Measurements from ENCODE around the gene KRTAP5-7.
"Not testable (repeated sequence)": the region's sequence is repeated elsewhere in the genome, so short reads cannot be mapped to it uniquely, and the experiment has no call there.

Gene KRTAP5-7

DNA sequence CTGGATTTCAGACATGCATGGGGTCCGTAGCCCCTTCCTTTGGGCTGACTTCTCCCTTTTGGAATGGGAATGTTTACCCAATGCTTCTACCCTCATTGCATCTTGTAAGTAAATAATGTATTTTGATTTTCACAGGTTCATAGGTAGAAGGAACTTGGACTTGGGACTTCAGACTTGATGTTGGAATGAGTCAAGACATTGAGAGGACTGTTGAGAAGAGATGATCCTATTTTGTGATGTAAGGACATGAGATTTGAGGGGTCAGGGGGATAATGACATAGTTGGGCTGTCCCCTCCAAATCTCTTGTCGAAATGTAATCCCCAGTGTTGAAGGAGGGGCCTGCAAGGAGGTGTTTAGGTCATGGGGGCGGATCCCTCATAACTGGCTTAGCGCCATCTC, 37.4 kb downstream of the KRTAP5-7 start:
- DNase-seq, result no peak

DNA sequence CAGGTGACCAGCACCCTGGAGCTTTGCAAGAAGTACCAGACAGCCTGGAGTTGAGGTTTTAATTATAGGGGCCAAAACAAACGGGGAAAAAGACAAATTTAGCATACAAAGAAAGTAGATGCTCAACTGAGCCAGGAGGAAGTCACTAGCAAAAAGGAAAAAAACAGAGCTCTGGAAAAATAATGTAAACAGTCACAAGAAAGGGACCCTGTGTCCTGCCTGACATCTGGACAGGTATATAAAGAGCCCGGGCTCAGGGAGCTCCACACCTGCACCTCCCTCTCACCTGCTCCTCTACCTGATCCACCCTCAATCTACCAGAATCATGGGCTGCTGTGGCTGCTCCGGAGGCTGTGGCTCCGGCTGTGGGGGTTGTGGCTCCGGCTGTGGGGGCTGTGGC, 38.2 kb downstream of the KRTAP5-7 start, which contains the start of gene KRTAP5-10:
KRTAP5-10 (plus strand) TSS at position 301 of the 400 bp plus-strand sequence; CDS start at position 326, 25 bp downstream.
- DNase-seq, result no peak

DNA sequence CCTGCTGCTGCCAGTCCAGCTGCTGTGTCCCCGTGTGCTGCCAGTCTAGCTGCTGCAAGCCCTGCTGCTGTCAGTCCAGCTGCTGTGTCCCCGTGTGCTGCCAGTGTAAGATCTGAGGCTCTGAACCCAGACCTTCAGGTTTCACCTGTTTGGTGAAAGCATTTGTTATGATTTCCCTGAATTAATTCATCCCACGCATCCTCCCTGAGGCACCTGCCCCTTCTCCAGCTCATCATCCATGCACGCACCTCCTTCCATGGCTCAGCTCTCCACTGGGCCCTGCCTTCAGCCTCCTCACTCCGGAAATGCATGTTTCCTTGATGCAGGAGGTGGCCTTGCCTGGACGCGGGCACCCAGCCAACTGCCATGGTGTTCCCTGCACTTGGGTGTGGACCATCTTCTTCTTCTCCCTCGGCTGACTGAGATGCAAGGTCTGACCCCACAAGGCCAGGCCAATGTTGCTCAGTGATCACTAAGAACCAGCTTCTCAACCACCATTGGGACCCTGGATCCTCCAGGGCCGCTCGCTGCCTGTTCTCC, 39.1 kb downstream of the KRTAP5-7 start:
- no peak for DNase-seq

DNA sequence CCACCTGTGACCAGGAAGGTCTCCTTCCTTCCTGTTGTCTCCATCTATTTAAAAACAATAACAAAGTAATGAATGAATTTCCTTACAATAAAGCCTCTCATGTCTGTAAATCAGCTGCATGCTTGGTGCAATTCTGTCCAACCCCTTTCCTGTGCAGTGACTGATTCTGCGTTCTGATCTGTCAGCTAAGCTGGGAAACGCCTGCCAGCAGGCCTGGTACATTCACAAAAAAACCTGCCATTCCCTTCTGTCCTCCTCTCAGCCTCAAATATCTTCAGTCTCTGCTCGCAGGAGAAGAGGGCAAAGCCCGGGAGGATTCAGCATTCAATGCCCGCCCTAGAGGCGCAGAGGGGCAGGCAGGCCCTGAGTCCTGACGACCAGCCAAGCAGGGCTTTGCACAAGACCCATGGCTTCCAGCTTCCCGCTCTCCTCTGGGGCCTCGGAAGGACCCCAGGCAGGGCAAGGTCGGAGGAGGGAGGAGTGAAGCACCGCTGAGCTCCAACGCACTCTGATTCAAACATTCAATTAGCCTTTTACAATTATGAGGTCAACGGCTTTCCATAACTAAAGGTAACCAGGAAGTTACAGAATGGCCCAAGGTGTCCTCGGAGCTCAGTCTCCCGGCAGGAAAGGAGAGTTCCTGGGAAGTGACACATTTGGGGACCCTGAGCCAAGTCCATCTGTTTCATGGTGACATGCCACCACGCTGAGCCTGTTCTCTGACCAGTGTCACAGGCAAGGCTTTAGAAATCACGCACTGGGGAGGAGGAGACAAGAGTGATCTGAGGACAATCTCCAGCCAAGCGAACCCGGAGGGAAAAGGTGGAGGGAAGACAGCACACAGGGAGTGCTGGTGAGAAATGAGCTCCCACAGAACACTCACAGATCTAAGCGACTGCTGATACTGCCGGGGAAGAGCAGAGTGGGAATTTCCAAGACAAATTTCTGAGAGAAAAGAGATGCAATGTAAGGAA, 39.8 kb downstream of the KRTAP5-7 start:
- DNase-seq, result not testable (repeated sequence)

DNA sequence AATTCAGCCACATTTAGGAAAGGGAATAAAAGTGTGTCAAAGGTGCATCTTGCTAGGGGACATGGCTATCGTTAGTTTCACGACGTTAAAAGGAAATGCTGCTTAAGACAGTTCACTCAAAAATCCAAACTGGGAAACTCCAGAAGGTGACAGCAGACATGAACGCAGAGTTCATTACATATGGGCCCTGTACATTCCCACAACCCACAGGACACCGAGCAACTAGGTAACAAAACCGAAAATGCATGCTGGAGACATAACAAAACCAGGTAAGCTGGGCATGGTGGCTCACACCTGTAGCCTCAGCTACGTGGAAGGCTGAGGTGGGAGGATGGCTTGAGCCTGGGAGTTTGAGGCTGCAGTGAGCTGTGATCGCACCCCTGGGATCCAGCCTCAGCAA, 40.6 kb downstream of the KRTAP5-7 start:
- DNase-seq, result not testable (repeated sequence)

DNA sequence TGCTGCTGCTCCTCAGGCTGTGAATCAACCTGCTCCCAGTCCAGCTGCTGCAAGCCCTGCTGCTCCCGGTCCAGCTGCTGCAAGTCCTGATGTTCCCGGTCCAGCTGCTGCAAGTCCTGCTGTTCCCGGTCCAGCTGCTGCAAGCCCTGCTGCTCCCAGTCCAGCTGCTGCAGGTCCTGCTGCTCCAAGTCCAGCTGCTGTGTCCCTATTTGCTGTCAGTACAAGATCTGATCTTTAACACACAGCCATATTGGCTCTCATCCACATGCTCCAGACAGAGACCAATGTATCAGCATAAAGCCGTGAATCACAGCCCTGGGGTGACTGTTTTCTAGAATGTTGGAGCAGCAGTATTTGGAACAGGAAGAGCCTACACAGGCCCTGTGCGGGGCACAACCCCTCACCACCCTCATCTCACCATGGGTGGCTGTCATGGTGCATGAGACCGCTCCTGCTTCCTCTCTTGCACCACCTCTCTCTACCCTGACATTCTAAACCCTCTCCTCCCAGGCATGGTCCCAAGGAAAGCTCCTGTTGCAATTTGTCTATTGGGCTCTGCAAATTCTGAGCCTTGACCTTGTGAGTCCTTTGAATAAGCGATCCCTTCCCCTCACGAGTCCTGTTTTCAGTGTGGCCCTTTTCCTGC, 41.8 kb downstream of the KRTAP5-7 start:
- no peak for DNase-seq

DNA sequence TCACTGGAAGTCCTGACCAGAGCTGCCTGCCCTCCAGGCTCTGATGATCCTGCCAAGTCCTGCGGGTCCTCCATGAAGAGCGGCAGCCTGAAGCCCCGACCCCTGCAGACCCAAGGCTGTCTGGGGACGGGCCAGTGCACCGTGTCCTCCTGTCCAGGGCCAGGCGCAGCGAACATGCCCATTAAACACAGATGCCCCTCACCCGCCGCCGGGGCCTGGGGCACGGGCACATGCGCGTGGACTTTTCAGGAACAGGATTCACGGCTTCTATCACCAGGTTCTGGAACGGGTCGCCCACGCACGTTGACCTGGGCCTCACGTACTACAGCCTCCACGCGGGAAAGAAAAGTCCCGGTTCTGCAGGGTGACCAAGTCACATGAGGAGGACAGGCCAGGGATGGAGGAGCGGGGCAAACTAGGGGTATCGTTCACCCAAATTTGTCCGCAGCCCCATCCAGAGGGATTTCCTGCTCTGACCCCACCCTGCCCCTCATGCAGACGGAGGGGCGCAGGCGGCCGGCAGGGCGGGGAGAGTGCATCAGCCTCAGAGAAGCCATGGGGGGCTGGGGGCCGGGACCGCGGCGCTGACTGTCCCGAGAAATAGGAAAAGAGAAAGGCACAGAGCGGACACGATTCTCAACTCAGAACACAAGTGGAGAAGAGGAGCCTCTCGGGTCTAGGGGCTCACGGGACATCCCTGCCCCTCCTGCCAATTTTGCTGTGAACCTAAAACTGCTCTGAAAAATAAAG, 44.2 kb downstream of the KRTAP5-7 start:
- DNase-seq, result not testable (repeated sequence)

DNA sequence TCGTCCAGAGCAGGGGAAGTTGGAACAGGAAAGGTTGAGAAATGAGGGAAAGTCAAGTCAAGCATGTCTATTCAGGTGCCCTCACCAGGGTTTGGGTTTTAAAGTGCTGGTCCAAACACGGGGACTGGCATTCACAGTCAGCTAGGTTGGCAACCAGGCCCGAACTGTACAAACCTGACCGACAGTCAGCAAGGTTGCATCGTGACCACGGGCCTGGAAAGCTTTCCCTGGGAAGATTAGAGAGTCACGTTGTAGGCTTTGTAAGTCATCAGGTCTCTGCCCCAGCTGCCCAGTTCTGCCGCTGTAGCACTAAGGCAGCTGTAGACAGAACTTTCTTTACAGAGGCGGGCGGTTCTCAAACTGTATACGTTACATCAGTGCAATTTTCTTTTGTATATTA, 45.7 kb downstream of the KRTAP5-7 start:
- no peak for DNase-seq

DNA sequence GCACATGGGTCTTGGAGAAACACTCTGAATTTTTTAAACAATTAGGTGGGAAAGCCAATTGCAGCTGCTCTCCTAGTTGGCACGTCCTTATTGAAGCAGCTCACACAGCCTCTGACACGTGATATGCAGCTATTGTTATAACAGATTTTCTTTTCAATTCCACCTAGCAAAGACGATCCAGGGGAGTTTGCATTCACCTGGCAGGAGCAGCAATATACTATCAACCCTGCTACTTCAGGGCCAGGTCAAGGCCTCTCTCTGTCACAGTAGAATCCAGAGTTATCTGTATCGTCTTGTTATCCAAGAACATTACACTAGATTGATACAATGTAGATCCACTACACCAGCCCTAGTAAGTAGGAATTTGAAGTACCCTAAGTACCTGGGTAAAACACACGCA, 47.4 kb downstream of the KRTAP5-7 start:
- no peak for DNase-seq

DNA sequence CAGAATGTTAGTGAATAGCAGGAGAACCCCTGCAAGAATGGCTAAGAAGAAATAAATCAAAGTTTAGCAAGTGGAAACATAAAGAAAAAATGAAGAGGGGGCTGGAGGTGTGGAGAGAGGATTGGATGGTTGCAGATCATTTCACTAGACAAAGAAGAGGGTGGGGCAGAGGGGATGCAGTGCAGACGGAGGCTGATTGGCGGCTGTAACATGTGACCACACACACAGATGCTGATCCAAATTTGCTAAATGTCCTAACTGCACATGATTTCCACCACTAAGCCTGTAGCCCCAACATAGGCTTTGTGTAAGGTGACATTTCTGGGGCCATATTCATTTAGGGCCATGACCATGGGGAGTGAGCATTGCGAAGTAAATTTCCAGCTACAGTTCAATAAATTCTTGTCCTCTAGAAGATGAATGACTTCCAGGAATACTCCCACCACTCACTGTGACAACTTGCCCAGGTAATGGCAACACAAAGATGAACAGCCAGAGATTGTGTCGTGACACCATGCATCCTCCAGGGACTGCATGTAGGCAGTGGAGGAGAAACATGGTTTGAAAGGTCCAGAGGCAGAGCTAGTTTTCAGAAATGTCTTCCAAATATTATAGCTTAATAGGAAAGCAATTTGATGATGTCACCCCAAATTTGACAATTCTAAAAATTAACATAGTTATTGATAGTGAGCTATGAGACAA, 48.8 kb downstream of the KRTAP5-7 start:
- DNase-seq, result no peak

DNA sequence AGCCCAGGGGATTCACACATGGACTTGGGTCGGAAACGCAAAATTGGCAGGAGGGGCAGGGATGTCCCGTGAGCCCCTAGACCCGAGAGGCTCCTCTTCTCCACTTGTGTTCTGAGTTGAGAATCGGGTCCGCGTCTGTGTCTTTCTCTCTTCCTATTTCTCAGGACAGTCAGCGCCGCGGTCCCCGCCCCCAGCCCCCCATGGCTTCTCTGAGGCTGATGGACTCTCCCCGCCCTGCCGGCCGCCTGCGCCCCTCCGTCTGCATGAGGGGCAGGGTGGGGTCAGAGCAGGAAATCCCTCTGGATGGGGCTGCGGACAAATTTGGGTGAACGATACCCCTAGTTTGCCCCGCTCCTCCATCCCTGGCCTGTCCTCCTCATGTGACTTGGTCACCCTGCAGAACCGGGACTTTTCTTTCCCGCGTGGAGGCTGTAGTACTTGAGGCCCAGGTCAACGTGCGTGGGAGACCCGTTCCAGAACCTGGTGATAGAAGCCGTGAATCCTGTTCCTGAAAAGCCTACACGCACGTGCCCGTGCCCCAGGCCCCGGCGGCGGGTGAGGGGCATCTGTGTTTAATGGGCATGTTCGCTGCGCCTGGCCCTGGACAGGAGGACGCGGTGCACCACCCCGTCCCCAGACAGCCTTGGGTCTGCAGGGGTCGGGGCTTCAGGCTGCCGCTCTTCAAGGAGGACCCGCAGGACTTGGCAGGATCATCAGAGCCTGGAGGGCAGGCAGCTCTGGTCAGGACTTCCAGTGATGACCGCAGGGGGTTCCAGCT, 49.8 kb downstream of the KRTAP5-7 start:
- not testable (repeated sequence) for DNase-seq

DNA sequence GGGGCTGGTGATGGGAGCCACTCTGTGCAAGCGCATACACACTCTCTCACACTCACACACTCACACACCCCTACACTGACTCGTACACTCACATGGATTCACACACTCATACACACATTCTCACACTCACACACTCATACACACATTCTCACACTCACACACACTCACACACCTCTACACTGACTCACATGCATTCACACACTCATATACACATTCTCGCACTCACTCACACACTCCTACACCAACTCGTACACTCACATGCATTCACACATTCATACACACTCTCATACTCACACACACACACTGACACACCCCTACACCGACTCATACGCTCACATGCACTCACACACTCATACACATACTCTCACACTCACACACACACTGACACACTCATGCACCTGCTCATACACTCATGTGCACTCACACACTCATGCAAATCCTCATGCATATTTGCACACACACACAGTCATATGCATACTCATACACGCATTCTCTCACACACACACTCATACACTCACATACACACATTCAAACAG, 50.5 kb downstream of the KRTAP5-7 start:
- no peak for DNase-seq

Data from activated T-cell treated with anti-CD3 and anti-CD28 coated beads for 4 hours (primary cell).